HG03575 (cell line): ENCODE results near the gene ERC2.

Experiments used
- ATAC-seq: cut with Tn5 transposase; IDR thresholded peaks from one replicate; pipeline ENCODE4 v1.9.1; 2021; ENCODE audit not compliant: unreplicated experiment, insufficient number of reproducible peaks, low FRiP score; ENCODE audit errors: extremely low read depth

Gene ERC2

DNA sequence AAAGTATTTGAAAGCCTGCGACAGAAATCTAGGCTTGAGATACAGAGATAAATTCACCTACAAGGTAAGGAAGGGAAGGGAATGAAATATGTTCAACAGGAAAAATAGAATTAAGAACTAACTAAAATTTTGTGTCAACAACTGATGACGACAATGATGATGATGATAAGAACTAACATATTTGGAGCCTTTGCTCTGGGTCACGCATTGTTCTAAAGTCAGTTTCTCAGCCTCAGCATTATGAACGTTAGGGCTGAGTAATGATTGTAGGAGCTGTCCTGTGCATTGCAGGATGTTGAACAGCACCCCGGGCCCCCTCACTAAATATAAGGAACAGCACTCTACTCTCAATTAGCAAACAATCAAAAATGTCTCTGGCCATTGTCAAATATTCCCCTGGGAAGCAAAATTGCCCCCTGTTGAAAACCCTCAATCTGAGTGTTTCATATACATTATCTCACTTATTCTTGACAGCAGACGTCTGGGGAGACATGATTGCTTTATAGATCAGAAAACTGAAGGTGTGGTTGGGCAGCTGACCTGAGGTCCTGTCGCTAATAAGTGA lies 88.5 kb downstream of the ERC2 start:
- ATAC-seq: no peak

DNA sequence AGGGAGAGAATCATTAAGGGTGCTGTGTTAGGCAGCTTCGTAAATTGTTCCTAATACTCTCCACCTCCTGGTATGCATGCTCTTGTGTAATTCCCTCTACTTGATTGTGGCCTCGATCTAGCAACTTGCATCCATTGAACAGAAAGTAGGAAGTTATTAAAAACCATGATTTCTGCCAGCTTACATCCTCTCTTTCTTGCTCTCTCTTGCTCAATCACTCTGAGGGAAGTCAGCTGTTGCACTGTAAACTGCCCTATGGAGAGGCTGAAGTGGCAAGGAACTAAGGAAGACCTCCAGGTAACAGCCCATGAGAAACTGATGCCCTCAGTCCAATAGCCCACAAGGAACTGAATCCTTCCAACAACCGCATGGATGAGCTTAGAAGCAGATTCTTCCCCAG lies 92.6 kb downstream of the ERC2 start:
- no peak for ATAC-seq

DNA sequence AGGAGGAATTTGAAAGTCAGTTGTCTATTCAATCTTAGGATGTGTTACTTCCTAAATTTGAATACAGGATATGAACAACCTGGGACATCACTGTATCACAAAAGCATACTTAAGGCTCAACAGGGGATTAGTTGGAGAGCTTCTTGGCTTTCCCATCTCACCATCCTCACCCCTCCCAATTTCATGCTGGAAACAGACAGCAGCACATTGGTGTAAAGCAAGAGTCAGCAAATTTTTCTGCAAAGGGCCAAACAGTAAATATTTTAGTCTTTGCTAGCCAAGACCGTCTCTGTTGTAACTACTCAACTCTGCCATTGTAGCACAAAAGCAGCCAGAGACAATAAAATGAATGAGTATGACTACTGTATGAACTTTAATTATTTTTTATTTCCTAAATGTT lies 94.9 kb downstream of the ERC2 start:
- ATAC-seq: no peak

DNA sequence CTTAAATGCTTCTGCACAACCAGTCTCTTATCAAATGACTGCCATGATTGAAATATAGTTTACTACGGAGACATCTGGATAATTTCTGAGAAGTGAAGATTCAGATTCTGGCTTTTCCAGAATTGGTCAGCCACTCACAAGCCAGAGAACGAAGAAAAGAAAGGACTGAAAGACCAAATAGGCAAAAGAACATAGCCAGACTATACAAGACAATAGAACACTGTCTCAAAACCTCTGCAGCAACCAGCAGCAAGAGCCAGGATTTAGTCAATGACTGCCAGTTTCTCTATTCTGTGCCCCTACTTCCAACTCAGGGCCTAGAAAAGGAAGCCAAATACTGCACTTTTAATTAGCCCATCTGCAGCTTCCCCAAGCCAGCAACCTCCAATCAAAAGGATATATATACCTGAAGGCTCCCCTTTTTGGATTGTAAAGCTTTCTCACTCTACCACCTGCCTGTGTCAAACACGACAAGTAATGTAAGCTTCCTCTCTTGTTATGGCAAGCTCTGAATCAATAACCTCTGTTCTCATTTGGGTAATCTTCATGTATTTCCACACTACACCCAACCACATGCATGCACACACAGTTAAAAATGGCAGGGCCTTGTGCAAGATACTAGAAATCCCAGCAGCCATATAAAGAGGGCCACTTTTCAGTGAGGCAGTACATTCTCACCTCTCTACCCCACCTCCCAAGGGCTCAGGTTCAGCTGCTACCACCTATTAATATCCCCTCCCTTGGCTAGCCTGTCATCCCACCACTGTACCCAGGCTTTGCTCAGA lies 97.1 kb downstream of the ERC2 start:
- ATAC-seq: no peak

GRCh38 chr3:56369914-56370313 lies 98.4 kb downstream of the ERC2 start:
- ATAC-seq: no peak

DNA sequence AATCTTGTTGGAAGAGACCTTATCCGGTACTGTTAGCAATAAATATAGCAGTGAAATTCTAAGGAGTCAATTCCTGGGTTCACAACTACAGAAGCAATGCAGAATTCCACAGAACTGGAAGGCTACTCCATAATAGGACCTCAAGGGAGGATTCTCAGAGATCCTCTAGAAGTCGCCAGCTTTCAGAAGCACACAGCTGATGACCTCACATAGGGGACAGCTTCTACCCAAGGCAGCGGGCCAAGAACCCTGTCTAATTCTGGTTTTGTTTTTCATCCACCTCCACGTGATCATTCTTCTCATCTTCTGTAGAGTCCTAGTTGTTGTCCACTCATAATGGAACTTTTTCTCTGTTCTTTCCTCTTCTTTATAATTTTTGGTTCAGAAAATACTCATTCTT lies 99.4 kb downstream of the ERC2 start:
- ATAC-seq: no peak

DNA sequence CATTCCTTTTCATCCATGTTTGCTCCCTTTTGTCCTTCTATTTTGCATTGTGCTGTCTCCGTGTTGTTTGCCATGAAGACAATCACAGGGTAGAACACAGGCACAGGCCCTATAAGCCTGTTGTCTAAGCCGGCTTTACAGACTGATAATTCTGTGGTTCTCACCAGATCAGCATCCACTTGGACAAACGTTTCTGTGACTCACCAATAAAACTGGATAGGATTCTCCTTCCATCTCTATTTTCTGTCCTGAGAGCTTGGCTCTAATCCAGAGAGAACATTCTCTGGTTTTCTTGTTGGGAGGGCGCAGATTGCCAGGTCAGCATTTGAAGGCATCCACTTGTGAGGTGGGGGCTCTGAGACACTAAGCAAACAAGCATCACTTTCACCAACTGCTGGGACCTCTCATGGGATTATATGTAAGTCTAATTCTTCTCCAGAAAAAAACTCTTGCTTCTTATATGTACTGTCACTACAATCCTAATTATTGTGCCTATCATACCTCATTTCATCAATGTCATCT lies 101.6 kb downstream of the ERC2 start:
- ATAC-seq: no peak

GRCh38 chr3:56365905-56366640 lies 102.2 kb downstream of the ERC2 start:
- ATAC-seq: no peak

- ATAC-seq: no peak
Observed at GRCh38 chr3:56364665-56365064, 103.6 kb downstream of the ERC2 start.

- ATAC-seq: no peak
Observed at GRCh38 chr3:56363720-56364119, 104.5 kb downstream of the ERC2 start.

GRCh38 chr3:56361731-56362130 lies 106.5 kb downstream of the ERC2 start:
- no peak for ATAC-seq

DNA sequence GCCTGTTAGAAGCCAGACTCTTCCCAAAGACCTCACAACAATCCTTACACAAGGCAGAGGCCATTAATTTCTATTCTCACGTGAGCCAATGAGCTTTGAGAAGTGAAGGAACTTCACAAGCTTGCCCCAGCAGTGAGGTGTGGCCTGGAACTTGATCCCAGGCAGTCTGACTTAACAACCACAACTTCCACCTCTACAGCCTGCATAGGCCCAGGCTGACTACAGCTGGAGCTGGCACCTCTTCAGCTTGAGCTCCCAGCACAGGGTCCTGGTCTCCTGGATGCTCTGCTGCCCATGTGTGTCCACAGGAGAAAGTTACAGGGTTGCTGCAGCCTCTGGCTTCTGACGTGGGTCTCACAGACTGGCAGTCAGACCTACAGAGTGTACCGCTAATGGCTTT lies 111.0 kb downstream of the ERC2 start:
- no peak for ATAC-seq

- ATAC-seq: no peak
Observed at GRCh38 chr3:56356808-56357207, 111.5 kb downstream of the ERC2 start.

GRCh38 chr3:56355570-56356185 lies 112.6 kb downstream of the ERC2 start:
- no peak for ATAC-seq

- ATAC-seq: no peak
Observed at GRCh38 chr3:56351537-56351936, 116.7 kb downstream of the ERC2 start.

DNA sequence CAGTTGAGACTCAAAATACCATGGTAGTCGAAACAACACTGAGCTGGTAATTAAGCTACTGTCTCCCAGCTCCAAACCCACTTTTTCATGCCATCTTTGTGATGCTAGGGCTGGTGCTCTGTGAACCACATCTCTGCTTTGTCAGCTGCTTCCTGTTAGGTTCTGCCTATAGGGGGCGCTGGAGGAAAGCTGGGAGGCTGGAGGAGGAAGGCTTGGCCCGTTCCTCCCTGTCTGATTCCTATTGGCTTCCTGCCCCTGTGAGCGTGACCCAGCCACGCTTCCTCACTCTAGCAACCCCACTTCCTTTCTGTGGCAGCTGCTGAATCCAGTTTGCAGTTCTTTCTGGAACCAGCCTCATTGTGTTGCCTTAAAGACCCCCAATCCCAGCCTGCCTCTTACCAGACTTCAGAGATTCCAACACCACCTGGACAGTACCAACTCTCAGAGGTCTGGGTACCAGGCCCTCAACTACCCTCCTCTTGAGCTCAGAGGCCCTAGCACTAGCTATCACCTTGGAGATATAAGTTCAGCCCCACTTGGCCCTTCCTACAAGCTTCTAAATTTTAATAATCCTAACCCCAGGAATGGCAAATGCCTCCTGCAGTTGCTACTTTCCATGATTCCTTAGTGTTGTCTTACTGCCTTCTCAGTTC lies 120.9 kb downstream of the ERC2 start:
- no peak for ATAC-seq

DNA sequence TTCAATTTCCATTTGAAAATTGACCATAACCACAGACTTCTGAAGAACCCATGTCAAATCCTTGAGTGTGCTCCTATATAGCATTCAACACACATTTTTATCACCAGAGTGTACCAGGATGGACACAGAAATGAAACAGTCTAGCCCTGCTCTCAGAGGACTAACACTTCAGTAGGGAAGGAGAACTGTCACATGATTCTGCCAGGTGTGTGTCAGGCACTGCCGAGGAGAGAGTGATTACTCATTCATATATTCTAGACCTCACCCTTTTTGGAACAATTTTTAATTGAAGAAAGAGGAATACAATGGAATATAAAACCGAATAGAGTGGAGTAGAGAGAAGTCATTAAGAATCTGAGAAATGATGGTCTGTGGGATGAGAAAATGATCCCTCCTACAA lies 125.8 kb downstream of the ERC2 start:
- no peak for ATAC-seq

GRCh38 chr3:56339671-56340070 lies 128.6 kb downstream of the ERC2 start:
- no peak for ATAC-seq

DNA sequence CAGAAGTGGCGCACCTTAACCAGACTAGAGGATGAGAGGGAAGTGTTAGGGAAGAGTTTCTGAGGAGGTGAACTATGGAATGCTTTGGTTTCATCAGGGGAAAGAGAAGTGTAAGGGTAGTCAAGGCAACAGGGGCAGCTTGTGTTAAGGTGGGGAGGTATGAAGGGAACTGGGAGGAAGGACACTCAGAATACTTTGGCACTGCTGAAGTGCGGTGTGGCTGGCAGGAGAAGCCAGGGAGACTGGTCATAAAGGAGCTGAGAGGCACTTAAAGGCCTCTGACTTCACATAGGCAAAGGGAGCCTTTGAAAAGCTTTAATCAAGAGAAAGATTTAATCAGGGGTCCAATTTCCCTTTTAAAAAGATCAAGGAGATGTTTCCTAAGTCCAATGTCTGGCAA lies 129.0 kb downstream of the ERC2 start:
- ATAC-seq: no peak
